Fibroblast of the aortic adventitia (primary cell): ENCODE data around the gene IRX6. TPM values are rescaled to one million over a fixed set of nuclear protein-coding genes. Genes with fewer than 3 reads are reported as not detected.

Experiments
- DNase-seq: peaks from one replicate; pipeline ENCODE4 v3.0.0-alpha.2; 2010; ENCODE audit warnings: low read depth
- H3K4me3 ChIP-seq: 2 replicates; pipeline ENCODE4 v1.5.1; 2011; ENCODE audit warnings: low read depth, mild to moderate bottlenecking, control low read depth, low read length, moderate library complexity
- CTCF ChIP-seq: IDR thresholded peaks from 2 replicates; pipeline ENCODE4 v1.5.1; 2011; ENCODE audit warnings: mild to moderate bottlenecking, low read length, control low read depth, inconsistent platforms; ENCODE audit not compliant: insufficient read depth
- total RNA-seq: library from RNA; depleted of rRNA; stranded (reverse); fragments of >200 nt; gene quantifications from 2 replicates; pipeline ENCODE4 v1.2.3, GENCODE V29; 2012; ENCODE audit warnings: low replicate concordance

Gene IRX6
- total RNA-seq, 1 donor, result not detected

GRCh38 chr16:55282441-55282840 is 41.6 kb upstream of the IRX6 start:
- no peak for DNase-seq
- TF ChIP-seq CTCF, result no peak
- H3K4me3 ChIP-seq, result no peak overlapping the region

DNA sequence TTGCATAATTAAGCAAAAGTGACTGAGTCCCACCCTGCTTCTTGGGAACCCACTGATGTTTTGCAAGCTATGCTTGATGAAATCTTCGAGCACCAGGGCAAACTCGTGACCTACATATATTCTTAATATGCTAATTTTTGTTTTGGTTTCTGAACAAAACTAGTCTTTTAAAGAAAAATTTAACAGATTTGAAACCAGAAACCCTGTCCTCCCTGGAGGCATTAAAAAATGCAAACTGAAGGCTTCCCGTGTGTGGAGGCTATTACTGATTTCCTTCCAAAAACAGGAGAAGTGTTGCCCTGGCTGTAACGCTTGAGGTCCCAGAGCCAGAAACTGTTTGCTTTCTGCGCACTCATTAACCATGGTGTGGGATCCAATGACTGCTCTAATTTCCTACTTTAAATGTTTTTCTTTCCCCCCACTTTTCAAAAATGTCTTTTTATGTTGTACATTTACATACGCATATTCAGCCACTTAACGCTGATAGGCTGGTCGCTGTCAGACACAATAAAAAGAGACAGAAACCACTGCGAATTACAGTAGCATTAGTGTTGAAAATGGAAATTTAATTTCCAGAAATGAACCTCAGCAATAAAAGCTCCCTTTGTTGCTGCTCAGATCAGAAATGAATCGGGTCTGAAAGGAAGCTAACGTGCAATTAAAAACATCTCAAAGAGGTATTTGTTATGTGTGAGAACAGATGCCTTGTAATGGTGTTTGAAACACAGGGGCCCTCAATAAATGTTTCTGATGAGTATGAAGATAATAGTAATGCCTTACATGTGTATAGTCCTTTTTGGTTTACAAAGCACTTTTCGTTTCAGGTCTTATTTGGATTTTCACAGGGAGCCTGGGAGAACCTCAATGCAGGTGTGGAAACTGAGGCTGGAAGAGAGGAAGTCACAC is 39.9 kb upstream of the IRX6 start:
- no peak overlapping the region for H3K4me3 ChIP-seq
- TF ChIP-seq CTCF, result no peak
- DNase-seq, result no peak

DNA sequence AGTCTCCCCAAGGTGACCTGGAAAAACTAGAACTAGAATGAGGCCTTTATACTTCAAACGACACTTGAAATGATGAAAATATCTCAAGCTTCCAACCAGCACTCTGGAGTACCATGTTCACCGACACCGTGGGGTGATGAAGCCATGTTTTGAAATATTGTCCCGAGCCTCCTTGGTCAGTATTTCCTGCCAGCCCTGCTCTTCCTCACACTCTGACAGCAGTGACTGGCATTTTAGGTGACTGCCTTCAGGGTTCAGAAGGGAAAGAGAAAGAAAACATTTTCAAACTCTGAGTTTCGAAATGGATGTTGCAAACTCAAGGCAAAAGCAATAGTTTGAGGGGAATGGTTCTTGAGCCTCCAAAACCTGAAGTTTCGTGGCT is 39.3 kb upstream of the IRX6 start:
- TF ChIP-seq CTCF, result no peak

GRCh38 chr16:55285586-55285985 is 38.4 kb upstream of the IRX6 start:
- H3K4me3 ChIP-seq, result no peak overlapping the region
- no peak for TF ChIP-seq CTCF
- no peak for DNase-seq

More for the DNA sequence above, 39.3 kb upstream of the IRX6 start:
- H3K4me3 ChIP-seq, result no peak overlapping the region
- DNase-seq, result no peak

- no peak for TF ChIP-seq CTCF
- no peak overlapping the region for H3K4me3 ChIP-seq
- no peak for DNase-seq
Measured at GRCh38 chr16:55289353-55289752, 34.6 kb upstream of the IRX6 start.

GRCh38 chr16:55291847-55292246 is 32.2 kb upstream of the IRX6 start:
- H3K4me3 ChIP-seq, result no peak overlapping the region
- TF ChIP-seq CTCF, result no peak
- no peak for DNase-seq
